PC-3 (cell line): Measurements from ENCODE around the gene RHOT2. TPM values are rescaled to one million over a fixed set of nuclear protein-coding genes. Genes with fewer than 3 reads are reported as not detected.

Source experiments
- ATAC-seq: fragments of 200-7000 bp; cut with Tn5 transposase; 2 replicates; pipeline ENCODE4 v1.9.1; 2020; ENCODE audit warnings: mild to moderate bottlenecking, moderate library complexity
- BruUV-seq: library from RNA; stranded (reverse); fragments of 400-500 nt; replicated peaks from 2 replicates; lab custom pipeline; 2021; lab: Mats Ljungman, UMichigan
- CTCF ChIA-PET: fragments of 300-600 bp; sonication (Branson Sonifier 250); formaldehyde crosslinking; loops from one replicate; lab custom pipeline; 2022; ENCODE audit warnings: antibody characterized with exemption; lab: Charles Lee
- POLR2A ChIA-PET: fragments of 300-600 bp; sonication (Branson Sonifier 250); formaldehyde crosslinking; loops from one replicate; lab custom pipeline; 2022; ENCODE audit warnings: antibody characterized with exemption; ENCODE audit not compliant: unreplicated experiment; lab: Charles Lee
- DNase-seq: peaks from one replicate; pipeline ENCODE4 v3.0.0-alpha.2; 2015
- H2AFZ ChIP-seq: fragments of 300-600 bp; sonication (generic); 2 replicates; pipeline ENCODE4 v1.6.0; 2016; ENCODE audit warnings: antibody characterized with exemption, low read length
- H3F3A ChIP-seq: fragments of 300-600 bp; sonication (generic); one replicate; pipeline ENCODE4 v1.6.0; 2017; ENCODE audit warnings: antibody characterized with exemption, low read length, control low read depth, mild to moderate bottlenecking; ENCODE audit not compliant: unreplicated experiment
- H3K27ac ChIP-seq: fragments of 300-600 bp; sonication (generic); 2 replicates; pipeline ENCODE4 v1.5.1; 2016; ENCODE audit warnings: mild to moderate bottlenecking, low read length
- H3K27me3 ChIP-seq: fragments of 300-600 bp; sonication (generic); 2 replicates; pipeline ENCODE4 v1.6.1; 2016; ENCODE audit warnings: low read length, mixed read lengths
- H3K36me3 ChIP-seq: fragments of 300-600 bp; sonication (generic); 2 replicates; pipeline ENCODE4 v1.6.1; 2016; ENCODE audit warnings: low read depth, mixed run types, low read length, mixed read lengths
- H3K4me1 ChIP-seq: fragments of 300-600 bp; sonication (generic); 2 replicates; pipeline ENCODE4 v1.5.1; 2016; ENCODE audit warnings: low read length; ENCODE audit not compliant: insufficient read depth
- H3K4me2 ChIP-seq: fragments of 300-600 bp; sonication (generic); 2 replicates; pipeline ENCODE4 v1.6.0; 2016; ENCODE audit warnings: low read length
- H3K4me3 ChIP-seq: fragments of 300-600 bp; sonication (generic); 2 replicates; pipeline ENCODE4 v1.5.1; 2016; ENCODE audit warnings: mild to moderate bottlenecking, low read length, mixed read lengths
- H3K79me2 ChIP-seq: fragments of 300-600 bp; sonication (generic); 2 replicates; pipeline ENCODE4 v1.6.1; 2017; ENCODE audit warnings: low read length, mixed read lengths
- H3K9ac ChIP-seq: fragments of 300-600 bp; sonication (generic); 2 replicates; pipeline ENCODE4 v1.6.0; 2016; ENCODE audit warnings: mild to moderate bottlenecking, low read length
- H3K9me2 ChIP-seq: fragments of 300-600 bp; sonication (generic); replicated peaks from 2 replicates; pipeline ENCODE4 v1.6.1; 2016; ENCODE audit warnings: mixed run types, low read length, mixed read lengths
- H3K9me3 ChIP-seq: fragments of 300-600 bp; sonication (generic); 2 replicates; pipeline ENCODE4 v1.6.1; 2016; ENCODE audit warnings: low read length, mixed read lengths
- H4K20me1 ChIP-seq: fragments of 300-600 bp; sonication (generic); 2 replicates; pipeline ENCODE4 v1.6.1; 2016; ENCODE audit warnings: low read length, mixed read lengths
- CTCF ChIP-seq: fragments of 300-600 bp; sonication (generic); conservative IDR thresholded peaks from 2 replicates; pipeline ENCODE4 v1.5.1; 2017; ENCODE audit warnings: antibody characterized with exemption, low read depth, mild to moderate bottlenecking, low read length
- EZH2 ChIP-seq: fragments of 300-600 bp; sonication (generic); IDR thresholded peaks from one replicate; pipeline ENCODE4 v1.6.1; 2017; ENCODE audit warnings: antibody characterized with exemption, mild to moderate bottlenecking, low read length; ENCODE audit not compliant: unreplicated experiment
- EZH2phosphoT487 ChIP-seq: fragments of 300-600 bp; sonication (generic); IDR thresholded peaks from 2 replicates; pipeline ENCODE4 v1.6.1; 2018; ENCODE audit warnings: mild to moderate bottlenecking, antibody characterized with exemption, low read length, borderline replicate concordance
- intact Hi-C: fragments of 100-400 bp; cut with micrococcal nuclease; formaldehyde crosslinking; loops from 2 replicates; pipeline ENCODE4 v1.9.0; 2023
- total RNA-seq: library from RNA; depleted of rRNA; stranded (reverse); fragments of >200 nt; gene quantifications from 2 replicates; pipeline ENCODE4 v1.2.3, GENCODE V29; 2014

RHOT2 gene
- total RNA-seq, 1 experiment from 2014 or later: 93.0 TPM

GRCh38 chr16:671353-672131, 3.6 kb downstream of the RHOT2 start:
- no peaks in the 10 kb centered on the region for H3K9me2 ChIP-seq

GRCh38 chr16:672371-672770, 4.4 kb downstream of the RHOT2 start:
- no peak overlapping the region for H3K27ac ChIP-seq
- no peaks in the 10 kb centered on the region for H3K27me3 ChIP-seq
- H3K4me3 ChIP-seq: no peak overlapping the region
- H3K9me3 ChIP-seq: no peaks in the 10 kb centered on the region
- H4K20me1 ChIP-seq: no peaks in the 10 kb centered on the region
- TF ChIP-seq EZH2 (no peak), CTCF (no peak), EZH2phosphoT487 (no peak)
- no peaks in the 10 kb centered on the region for H3K4me1 ChIP-seq
- POLR2A ChIA-PET: no interaction called here
- no peak overlapping the region for H2AFZ ChIP-seq
- no peaks in the 10 kb centered on the region for H3K9me2 ChIP-seq
- H3K9ac ChIP-seq: no peak overlapping the region
- peaks cover 6% of the 10 kb centered on the region; the same call in 1 of the 2 replicates for H3K36me3 ChIP-seq
- CTCF ChIA-PET: no interaction called here
- intact Hi-C loops: no loop called here
- H3F3A ChIP-seq: no peaks in the 10 kb centered on the region
- no TSS peak for BruUV-seq
- DNase-seq: no peak
- H3K79me2 ChIP-seq: peaks cover 22% of the 10 kb centered on the region
- H3K4me2 ChIP-seq: no peak overlapping the region
- no peak for ATAC-seq

More at GRCh38 chr16:671353-672131, 3.6 kb downstream of the RHOT2 start:
- Histone ChIP-seq H3K4me3 (no peak overlapping the region), H3K9me3 (no peaks in the 10 kb centered on the region), H3K36me3 (peaks cover 6% of the 10 kb centered on the region; the same call in 1 of the 2 replicates), H4K20me1 (no peaks in the 10 kb centered on the region), H3K4me2 (no peak overlapping the region), H3K27ac (no peak overlapping the region), H3K79me2 (peaks cover 22% of the 10 kb centered on the region), H3K4me1 (no peaks in the 10 kb centered on the region), H2AFZ (no peak overlapping the region), H3K9ac (no peak overlapping the region), H3K27me3 (no peaks in the 10 kb centered on the region), H3F3A (no peaks in the 10 kb centered on the region)
- no peak for DNase-seq
- no TSS peak for BruUV-seq
- no peak for ATAC-seq
- CTCF ChIA-PET: no interaction called here
- intact Hi-C loops: no loop called here
- TF ChIP-seq EZH2phosphoT487 (no peak), EZH2 (no peak), CTCF (no peak)
- POLR2A ChIA-PET: no interaction called here

GRCh38 chr16:672851-673250, 4.9 kb downstream of the RHOT2 start:
- Histone ChIP-seq H3K9ac (no peak overlapping the region), H3K79me2 (peaks cover 22% of the 10 kb centered on the region), H3K27ac (no peak overlapping the region), H3K4me1 (no peaks in the 10 kb centered on the region), H3K4me3 (no peak overlapping the region), H3K27me3 (no peaks in the 10 kb centered on the region), H2AFZ (no peak overlapping the region), H3K4me2 (no peak overlapping the region), H3K36me3 (peaks cover 6% of the 10 kb centered on the region; the same call in 1 of the 2 replicates), H3K9me2 (no peaks in the 10 kb centered on the region), H4K20me1 (no peaks in the 10 kb centered on the region), H3K9me3 (no peaks in the 10 kb centered on the region), H3F3A (no peaks in the 10 kb centered on the region)
- DNase-seq (no peak), ATAC-seq (no peak)
- no peak for TF ChIP-seq EZH2phosphoT487
- TF ChIP-seq EZH2: no peak
- TF ChIP-seq CTCF: no peak
- intact Hi-C loops: no loop called here
- BruUV-seq: no TSS peak
- CTCF ChIA-PET: no interaction called here
- POLR2A ChIA-PET: no interaction called here
